Activated CD4-positive, CD25-positive, alpha-beta regulatory T cell treated with anti-CD3 and anti-CD28 coated beads, Interleukin-2, amount 50 U/mL, for 24 hours (primary cell): ENCODE data around the gene PDC.
"Not testable (repeated sequence)": the region's sequence is repeated elsewhere in the genome, so short reads cannot be mapped to it uniquely, and the experiment has no call there.

Source experiments
- ATAC-seq, 2 donors: fragments of 150-1000 bp; cut with Tn5 transposase; one replicate each; pipeline ENCODE4 v1.10.0; 2021; ENCODE audit warnings: mild to moderate bottlenecking in 1 of 2, moderate library complexity in 1 of 2

Gene PDC

GRCh38 chr1:186465491-186465890 lies 4.6 kb upstream of the PDC start:
- not testable (repeated sequence) for ATAC-seq

DNA sequence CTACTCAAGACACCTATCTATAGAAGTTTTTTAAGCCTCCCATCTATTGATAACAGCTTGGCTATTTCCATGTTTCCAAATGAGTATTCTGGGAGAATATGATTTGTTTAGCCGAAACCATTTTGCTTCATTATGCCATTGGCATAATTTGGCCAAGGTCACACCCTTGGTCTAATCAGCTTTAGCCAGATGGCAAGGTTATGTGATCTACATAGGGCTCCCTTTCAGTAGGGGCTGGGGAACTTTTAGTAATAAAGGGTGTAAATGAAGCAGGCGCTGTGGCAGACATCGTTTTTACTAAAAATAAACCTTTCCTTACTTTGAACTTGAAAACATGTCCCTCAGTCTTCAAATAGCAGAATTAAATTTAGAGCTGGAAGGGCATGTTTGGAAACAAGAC lies 3.0 kb upstream of the PDC start:
- no peak for ATAC-seq

GRCh38 chr1:186463511-186463910 lies 2.6 kb upstream of the PDC start:
- ATAC-seq: no peak

- not testable (repeated sequence) for ATAC-seq
Measured at GRCh38 chr1:186459161-186459560, 1.8 kb downstream of the PDC start.

DNA sequence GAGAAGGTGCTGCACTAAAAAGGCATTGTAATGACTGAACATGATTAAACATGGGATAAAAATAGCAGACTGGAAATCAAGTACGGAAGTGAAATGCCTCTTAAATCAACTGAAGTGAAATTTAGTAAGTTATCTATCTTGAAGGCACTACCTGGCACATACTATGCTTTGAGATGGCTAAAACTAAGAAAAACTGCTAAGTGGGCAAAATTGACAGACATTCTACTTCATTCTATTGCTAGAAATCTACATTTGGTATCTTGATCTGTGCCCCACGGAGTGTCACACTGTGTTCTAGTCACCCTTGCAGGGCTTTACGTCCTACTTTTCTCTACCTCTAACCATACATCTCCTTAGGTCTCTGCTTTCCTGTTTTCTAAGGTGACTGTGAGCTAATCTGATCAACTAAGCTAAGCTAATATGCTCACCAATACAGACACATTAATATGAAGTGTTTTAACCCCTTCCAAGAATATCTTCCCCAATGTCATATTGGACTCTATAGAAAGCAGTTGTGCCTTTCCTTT lies 4.1 kb downstream of the PDC start:
- ATAC-seq: no peak

DNA sequence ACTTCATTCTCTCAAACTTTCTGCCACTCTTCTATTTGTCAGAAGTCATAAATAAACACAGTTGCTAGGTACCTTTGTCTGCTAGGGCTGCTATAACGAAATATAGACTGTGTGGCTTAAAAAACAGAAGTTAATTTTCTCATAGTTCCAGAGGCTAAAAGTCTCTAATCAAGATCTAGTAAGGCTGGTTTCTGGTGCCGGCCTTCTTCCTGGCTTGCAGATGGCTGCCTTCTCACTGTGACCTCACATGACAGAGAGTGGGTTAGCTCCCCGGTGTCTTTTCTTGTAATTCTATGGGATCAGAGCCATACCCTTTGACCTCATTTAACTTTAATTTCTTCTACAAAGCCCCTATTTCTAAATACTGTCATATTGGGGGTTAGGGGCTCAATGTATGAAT lies 5.9 kb downstream of the PDC start:
- no peak for ATAC-seq

GRCh38 chr1:186446152-186446551 lies 14.8 kb downstream of the PDC start:
- ATAC-seq: no peak

GRCh38 chr1:186443638-186444037 lies 17.3 kb downstream of the PDC start:
- ATAC-seq: peak in 1 of 2 donors; percentile 51

DNA sequence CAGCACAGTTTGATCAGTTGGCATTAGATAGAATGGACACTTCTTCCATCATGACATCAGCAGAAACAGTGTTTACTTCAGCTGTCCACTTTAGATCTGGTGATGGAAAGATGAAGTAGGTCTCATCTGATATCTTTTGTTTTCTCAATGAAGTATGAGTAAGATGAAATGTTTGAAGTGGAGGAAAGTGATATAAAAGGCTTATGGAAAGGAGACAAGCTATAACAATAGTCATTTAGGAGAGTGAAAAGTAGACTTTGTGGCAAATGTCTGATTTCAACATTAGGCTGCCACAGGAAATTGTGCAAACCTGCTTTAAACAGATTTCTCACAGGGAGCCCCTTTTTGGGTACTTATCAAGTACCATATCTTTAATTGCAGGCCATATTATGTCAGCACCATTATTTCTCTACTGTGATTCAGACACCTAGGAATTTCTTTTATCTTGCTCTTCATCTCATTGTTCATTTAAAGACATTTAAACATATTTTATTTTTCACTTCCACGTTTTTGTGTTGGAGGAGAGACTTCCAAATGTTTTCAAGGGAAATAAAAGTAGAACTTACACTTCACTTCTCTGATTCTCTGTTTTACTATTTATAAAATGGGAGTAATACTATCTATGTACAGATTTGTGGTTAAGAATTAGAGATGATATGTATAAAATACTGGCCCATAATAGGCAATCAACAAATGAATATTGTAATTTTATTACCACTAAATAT lies 18.1 kb downstream of the PDC start:
- peak in 1 of 2 donors; percentile 41 for ATAC-seq

- ATAC-seq: no peak
Measured at GRCh38 chr1:186440584-186440983, 20.3 kb downstream of the PDC start.

- no peak for ATAC-seq
Measured at GRCh38 chr1:186438567-186438966, 22.3 kb downstream of the PDC start.

- no peak for ATAC-seq
Measured at GRCh38 chr1:186435336-186435735, 25.6 kb downstream of the PDC start.

DNA sequence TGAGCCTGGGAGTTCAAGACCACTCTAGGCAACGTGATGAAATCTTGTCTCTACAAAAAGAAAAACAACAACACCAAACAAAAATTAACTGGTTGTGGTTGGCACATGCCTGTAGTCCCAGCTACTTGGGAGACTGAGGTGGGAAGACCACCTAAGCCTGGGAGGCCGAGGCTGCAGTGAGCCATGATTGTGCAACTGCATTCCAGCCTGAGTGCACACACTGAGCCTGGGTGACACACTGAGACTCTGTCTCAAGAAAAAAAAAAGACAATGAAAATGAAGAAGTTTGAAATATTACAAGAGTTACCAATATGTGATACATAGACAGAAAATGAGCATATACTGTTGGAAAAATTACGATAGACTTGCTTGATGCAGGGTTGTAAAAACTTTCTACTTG lies 31.9 kb downstream of the PDC start:
- ATAC-seq: no peak

GRCh38 chr1:186426118-186426517 lies 34.8 kb downstream of the PDC start:
- ATAC-seq: no peak

DNA sequence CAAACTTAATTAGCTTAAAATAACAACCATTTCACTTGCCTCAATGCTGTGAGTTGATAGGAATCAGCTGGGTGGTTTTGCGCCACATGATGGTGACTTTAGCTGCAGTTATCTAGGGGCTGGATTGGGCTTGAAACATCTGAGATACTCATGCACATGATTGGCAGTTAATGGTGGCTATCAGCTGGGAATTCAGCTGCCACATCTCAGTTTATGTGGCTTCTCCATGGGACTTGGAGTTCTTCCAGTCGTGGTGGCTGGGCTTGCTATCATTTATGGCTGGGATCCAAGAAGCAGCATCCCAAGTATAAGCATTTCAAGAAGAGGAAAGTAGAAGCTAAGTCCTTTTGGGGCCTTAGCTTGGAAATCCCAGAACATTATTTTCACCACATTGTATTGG lies 36.4 kb downstream of the PDC start:
- no peak for ATAC-seq

- no peak for ATAC-seq
Measured at GRCh38 chr1:186421446-186421845, 39.5 kb downstream of the PDC start.

- peak; percentile 44 to 45 for ATAC-seq
Measured at GRCh38 chr1:186420923-186421322, 40.0 kb downstream of the PDC start.

DNA sequence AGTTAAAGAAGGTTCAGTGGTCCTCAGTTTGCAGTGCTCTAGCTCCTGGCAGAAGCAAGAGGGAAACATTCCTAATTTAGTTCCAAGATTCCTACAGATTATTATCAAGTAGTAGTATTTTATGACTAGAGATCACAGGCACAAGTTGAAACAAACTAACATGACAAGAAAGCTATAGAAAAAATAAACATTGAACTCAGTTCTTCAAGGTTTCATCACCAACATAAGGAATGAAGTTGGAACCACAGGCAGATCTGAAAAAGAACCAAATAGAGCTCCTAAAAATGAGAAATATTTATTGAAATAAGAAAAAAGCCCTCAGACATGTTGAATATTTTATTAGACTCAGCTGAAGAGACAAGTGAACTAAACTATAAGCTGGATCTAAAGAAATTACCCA lies 40.6 kb downstream of the PDC start:
- no peak for ATAC-seq

DNA sequence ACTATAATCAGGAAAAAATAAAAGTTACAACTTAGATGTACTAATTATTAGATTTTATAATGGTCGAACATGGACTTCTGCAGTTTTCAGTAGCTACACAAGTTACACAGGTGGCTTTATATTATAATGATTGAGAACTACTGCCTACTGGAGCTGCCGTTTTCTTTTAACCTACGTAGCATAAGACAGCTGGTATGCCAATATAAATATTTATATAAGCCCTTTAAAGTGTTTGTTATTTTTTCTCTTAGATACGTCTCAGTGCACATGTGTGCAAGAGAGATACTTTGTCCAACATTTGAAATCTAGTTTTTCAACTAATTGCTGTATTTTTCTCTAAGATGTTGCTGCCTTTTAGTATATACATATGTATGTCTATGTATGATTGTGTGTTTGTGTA lies 42.4 kb downstream of the PDC start:
- no peak for ATAC-seq

GRCh38 chr1:186413319-186413718 lies 47.6 kb downstream of the PDC start:
- no peak for ATAC-seq

DNA sequence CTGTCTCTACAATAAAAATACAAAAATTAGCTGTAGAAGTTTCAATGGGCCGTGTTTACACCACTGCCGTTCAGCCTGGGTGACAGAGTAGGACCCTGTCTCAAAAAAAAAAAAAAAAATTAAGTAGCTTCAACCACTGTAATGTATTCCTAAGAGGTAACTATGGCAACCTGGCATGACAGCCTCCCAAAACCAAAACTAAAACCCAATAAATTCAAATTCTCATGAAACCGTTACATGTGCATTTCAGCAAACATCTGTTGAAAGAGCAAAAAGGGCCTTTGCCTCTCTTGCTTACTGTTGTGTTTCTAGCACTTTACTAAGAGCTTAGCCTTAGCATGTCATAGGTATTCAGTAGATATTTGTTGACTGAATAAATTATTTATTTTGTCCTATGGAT lies 51.8 kb downstream of the PDC start:
- ATAC-seq: no peak

DNA sequence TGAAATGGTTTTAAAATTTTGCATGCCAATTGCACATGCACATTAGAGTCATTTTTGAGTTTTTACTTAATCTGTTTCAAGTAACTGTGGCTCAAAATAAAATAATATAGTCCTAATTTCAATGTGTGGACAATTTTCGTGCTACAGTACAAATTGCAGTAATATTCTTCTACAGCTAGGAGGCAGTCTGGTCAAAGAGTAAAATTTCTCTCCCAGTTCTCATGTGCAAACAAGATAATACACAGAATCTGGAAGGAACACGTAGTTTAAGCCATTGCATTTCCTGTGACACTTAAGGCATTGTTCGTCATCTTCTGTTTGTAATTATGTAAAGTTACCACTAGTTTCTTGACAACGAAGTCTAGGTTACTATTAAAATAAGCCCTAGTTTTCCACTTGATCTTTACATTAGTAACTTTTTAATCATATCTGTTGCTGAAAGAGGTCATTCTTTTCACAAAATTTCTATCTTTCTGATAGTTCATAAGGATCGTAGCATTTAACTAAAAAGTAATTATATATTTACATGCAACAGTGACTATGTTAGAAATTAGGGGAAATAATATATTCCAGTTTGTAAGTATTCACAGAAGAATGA lies 56.4 kb downstream of the PDC start:
- peak; percentile 17 to 83 for ATAC-seq

DNA sequence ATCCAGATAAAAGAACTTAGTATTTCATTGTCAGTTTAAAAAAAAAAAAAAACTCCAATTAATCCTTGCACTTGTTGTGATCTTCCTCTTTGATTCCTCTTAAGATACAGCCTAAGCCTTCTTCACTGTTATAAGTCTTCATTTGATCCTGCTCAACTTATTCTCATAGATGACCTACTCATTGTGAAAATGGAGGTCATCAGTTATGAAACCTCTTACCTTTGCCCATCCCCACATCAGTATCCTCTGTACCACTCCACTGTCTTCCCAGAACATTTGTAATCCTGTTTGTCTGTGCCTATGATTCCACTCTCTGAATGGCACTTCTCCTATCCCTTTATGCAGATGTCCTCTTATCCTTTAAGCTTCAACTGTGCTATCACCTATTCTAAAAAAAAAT lies 57.3 kb downstream of the PDC start:
- no peak for ATAC-seq

GRCh38 chr1:186401446-186401845 lies 59.5 kb downstream of the PDC start:
- ATAC-seq: not testable (repeated sequence)
